ENCODE data around the gene EEF1A1. TPM values are rescaled to one million over a fixed set of nuclear protein-coding genes. Genes with fewer than 3 reads are reported as not detected.

Gene EEF1A1
- total RNA-seq, 1 experiment from 2014 or later: 13,507 TPM

- Mint-ChIP-seq H3K9me3 (ENCODE audit: unreplicated experiment) (no peaks in the 10 kb centered on the region), H3K4me1 (ENCODE audit: insufficient read depth, unreplicated experiment) (no peaks in the 10 kb centered on the region), H3K36me3 (ENCODE audit: insufficient read depth, unreplicated experiment) (no peaks in the 10 kb centered on the region), H3K27ac (ENCODE audit: low read depth, unreplicated experiment) (no peak overlapping the region), H3K4me3 (ENCODE audit: unreplicated experiment) (no peak overlapping the region), H3K27me3 (ENCODE audit: insufficient read depth, unreplicated experiment) (no peaks in the 10 kb centered on the region)
- TF ChIP-seq, protein P1, sequence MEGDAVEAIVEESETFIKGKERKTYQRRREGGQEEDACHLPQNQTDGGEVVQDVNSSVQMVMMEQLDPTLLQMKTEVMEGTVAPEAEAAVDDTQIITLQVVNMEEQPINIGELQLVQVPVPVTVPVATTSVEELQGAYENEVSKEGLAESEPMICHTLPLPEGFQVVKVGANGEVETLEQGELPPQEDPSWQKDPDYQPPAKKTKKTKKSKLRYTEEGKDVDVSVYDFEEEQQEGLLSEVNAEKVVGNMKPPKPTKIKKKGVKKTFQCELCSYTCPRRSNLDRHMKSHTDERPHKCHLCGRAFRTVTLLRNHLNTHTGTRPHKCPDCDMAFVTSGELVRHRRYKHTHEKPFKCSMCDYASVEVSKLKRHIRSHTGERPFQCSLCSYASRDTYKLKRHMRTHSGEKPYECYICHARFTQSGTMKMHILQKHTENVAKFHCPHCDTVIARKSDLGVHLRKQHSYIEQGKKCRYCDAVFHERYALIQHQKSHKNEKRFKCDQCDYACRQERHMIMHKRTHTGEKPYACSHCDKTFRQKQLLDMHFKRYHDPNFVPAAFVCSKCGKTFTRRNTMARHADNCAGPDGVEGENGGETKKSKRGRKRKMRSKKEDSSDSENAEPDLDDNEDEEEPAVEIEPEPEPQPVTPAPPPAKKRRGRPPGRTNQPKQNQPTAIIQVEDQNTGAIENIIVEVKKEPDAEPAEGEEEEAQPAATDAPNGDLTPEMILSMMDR (IDR thresholded peaks at IDR 0.05; ENCODE audit: unreplicated experiment): no peak
- DNase-seq (ENCODE audit: unreplicated experiment): no peak
- ChIA-PET POLR2A (interaction anchor here (0.6 to 2.5 kb wide), 3 partner anchors 8 to 124 kb away, joined by 3 to 12 read pairs (median 3); partner anchors contain the start of gene EEF1A1), CTCF (interaction anchor here (1.4 kb wide), 1 partner anchor 81 kb away, joined by 7 read pairs; no protein-coding TSS in a partner anchor)
- BruUV-seq (replicated peaks): no TSS peak
- intact Hi-C loops (cut with micrococcal nuclease): no loop called here
These were observed 8.1 kb upstream of the EEF1A1 start for GRCh38 chr6:73528897-73529296.

DNA sequence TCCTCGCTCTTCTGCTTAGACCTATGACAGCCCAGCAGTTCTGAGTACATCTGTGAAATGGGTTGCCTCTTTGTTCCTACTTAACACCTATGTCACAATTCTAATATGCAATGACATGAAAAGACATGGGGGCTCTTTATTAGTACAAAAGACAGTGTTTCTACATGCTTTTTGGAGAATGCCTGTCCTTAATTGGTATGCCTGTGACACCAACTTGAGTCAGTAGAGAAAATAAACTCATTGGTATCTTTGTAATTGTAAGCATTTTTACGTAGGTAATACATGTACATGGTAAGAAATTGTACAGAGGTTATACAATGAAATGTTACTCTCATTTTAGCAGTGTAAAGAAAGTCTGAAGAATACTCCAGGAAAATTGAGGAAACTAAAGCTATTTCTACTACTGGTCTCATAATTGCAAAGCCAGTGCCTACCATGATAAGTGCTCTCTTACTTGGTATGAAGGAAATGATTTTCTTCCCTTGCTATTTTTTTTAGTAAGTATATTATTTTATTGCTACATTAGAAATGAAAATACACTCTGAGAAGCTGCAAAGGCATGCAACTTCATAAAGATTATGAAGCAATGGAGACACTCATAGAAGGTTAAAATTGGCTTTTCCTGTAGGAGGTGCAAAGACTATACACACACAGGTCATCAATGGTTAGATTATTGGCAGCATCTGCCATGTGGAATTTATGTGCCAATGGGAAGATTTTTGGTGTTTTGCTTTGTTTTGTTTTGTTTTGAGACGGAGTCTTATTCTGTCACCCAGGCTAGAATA, 4.9 kb upstream of the EEF1A1 start:
- Mint-ChIP-seq H3K36me3 (ENCODE audit: insufficient read depth, unreplicated experiment) (peaks cover 12% of the 10 kb centered on the region), H3K27ac (ENCODE audit: low read depth, unreplicated experiment) (no peak overlapping the region)
- no TSS peak for BruUV-seq (replicated peaks)

DNA sequence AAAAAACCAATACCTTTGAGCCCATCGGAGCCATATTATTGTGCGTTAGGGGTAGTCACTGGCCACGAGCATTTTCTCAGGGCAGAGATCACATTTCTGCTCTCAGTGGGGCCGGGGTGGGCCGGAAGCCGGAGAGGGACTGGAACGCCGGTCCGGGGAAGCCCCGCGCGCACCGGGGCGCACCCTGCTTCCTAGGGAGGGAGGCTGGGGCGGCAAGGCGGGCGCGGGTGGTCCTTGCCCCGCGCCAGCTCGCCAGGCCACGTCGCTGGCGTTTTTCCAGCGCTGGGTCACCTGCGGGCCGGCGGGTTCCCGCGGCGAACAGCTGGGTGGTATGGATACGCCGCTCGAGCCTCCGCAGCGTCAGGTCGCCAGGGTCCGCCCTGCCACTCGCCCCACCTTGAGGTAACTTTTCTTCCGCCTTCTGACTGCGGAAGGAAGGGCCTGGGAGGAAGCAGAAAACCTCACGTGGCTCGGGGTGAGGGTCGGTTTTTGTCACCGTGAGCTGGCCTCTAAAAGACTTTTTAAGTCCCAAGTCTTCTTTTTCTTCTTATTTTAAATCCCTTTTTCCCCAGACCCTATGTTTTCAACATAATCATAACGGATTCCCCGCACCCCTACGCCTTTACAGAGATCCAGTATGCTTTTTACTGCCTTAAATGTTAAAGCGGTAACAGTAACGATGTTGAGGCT, 2.7 kb upstream of the EEF1A1 start:
- H3K27ac Mint-ChIP-seq (ENCODE audit: low read depth, unreplicated experiment): peak overlapping the region; percentile 99
- intact Hi-C loops (cut with micrococcal nuclease): loop anchor here (5.0 kb wide), 1 partner anchor 44 kb away; no protein-coding TSS in a partner anchor
- no TSS peak for BruUV-seq (replicated peaks)
- H3K27me3 Mint-ChIP-seq (ENCODE audit: insufficient read depth, unreplicated experiment): no peaks in the 10 kb centered on the region
- no peaks in the 10 kb centered on the region for H3K4me1 Mint-ChIP-seq (ENCODE audit: insufficient read depth, unreplicated experiment)
- peaks cover 34% of the 10 kb centered on the region for H3K36me3 Mint-ChIP-seq (ENCODE audit: insufficient read depth, unreplicated experiment)
- ChIA-PET CTCF (interaction anchor here (0.6 to 1.3 kb wide), 5 partner anchors 57 to 129 kb away, joined by 3 to 5 read pairs (median 3); no protein-coding TSS in a partner anchor), POLR2A (interaction anchor here (0.7 to 12.5 kb wide), 12 partner anchors 8 to 129 kb away, joined by 3 to 244 read pairs (median 5); partner anchors contain the start of genes MTO1 and SLC17A5)
- peak; percentile 73 for DNase-seq (ENCODE audit: unreplicated experiment)
- H3K9me3 Mint-ChIP-seq (ENCODE audit: unreplicated experiment): no peaks in the 10 kb centered on the region
- peak overlapping the region; percentile 88 for H3K4me3 Mint-ChIP-seq (ENCODE audit: unreplicated experiment)
- TF ChIP-seq, protein P1 (IDR thresholded peaks at IDR 0.05; ENCODE audit: unreplicated experiment): no peak

More for the DNA sequence above, 4.9 kb upstream of the EEF1A1 start:
- H3K4me3 Mint-ChIP-seq (ENCODE audit: unreplicated experiment): no peak overlapping the region
- POLR2A ChIA-PET: interaction anchor here (0.7 to 9.7 kb wide), 4 partner anchors 54 to 64 kb away, joined by 3 to 244 read pairs (median 3); partner anchors contain the start of gene MTO1
- H3K9me3 Mint-ChIP-seq (ENCODE audit: unreplicated experiment): no peaks in the 10 kb centered on the region
- intact Hi-C loops (cut with micrococcal nuclease): no loop called here
- no peaks in the 10 kb centered on the region for H3K27me3 Mint-ChIP-seq (ENCODE audit: insufficient read depth, unreplicated experiment)
- CTCF ChIA-PET: interaction anchor here (1.3 kb wide), 1 partner anchor 85 kb away, joined by 7 read pairs; no protein-coding TSS in a partner anchor
- H3K4me1 Mint-ChIP-seq (ENCODE audit: insufficient read depth, unreplicated experiment): no peaks in the 10 kb centered on the region
- no peak for DNase-seq (ENCODE audit: unreplicated experiment)
- TF ChIP-seq, protein P1 (IDR thresholded peaks at IDR 0.05; ENCODE audit: unreplicated experiment): no peak
